Stomach (tissue), 9 donors: ENCODE data around the gene AFAP1L1. TPM values are rescaled to one million over a fixed set of nuclear protein-coding genes. Genes with fewer than 3 reads are reported as not detected.

ENCODE experiments used
- DNase-seq, 2 donors: peaks; one replicate each; pipeline versions ENCODE4 v3.0.0 to v3.0.0-alpha.2; 2013 to 2019
- H3K27ac ChIP-seq, 5 donors: fragments of 200-600 bp in 4 of 5; sonication (generic) in 4 of 5; one replicate each; pipeline ENCODE4 v1.5.1; 2013 to 2019; ENCODE audit warnings: mild to moderate bottlenecking in 1 of 5, moderate library complexity in 1 of 5
- H3K27me3 ChIP-seq, 3 donors: fragments of 200-600 bp; sonication (generic); one replicate each; pipeline ENCODE4 v1.5.1; 2017 to 2019; ENCODE audit warnings: mixed run types in 1 of 3
- H3K36me3 ChIP-seq, 4 donors: fragments of 200-600 bp; sonication (generic); 1 replicate in 3 of 4; 2 replicates in 1 of 4; pipeline ENCODE4 v1.5.1; 2016 to 2019
- H3K4me1 ChIP-seq, 4 donors: fragments of 200-600 bp; sonication (generic); one replicate each; pipeline ENCODE4 v1.5.1; 2016 to 2019
- H3K4me3 ChIP-seq, 4 donors: fragments of 200-600 bp; sonication (generic) in 3 of 4; one replicate each; pipeline ENCODE4 v1.5.1; 2016 to 2019; ENCODE audit warnings: mild to moderate bottlenecking in 1 of 4
- H3K9me3 ChIP-seq, 4 donors: fragments of 200-600 bp; sonication (generic); one replicate each; pipeline ENCODE4 v1.5.1; 2016 to 2019
- CTCF ChIP-seq, 7 experiments: fragments of 450-650 bp in 4 of 7; fragments of 200-600 bp in 3 of 7; sonication (generic) in 3 of 7; IDR thresholded peaks; one replicate each; pipeline ENCODE4 v1.5.1; 2016 to 2019; ENCODE audit warnings: antibody characterized with exemption in 7 of 7, control low read depth in 2 of 7, mild to moderate bottlenecking in 1 of 7
- EP300 ChIP-seq: sonication (generic); formaldehyde crosslinking; IDR thresholded peaks from one replicate; pipeline ENCODE4 v1.6.1; 2017; ENCODE audit warnings: antibody characterized with exemption
- POLR2A ChIP-seq, 4 donors: fragments of 450-650 bp; IDR thresholded peaks; one replicate each; pipeline ENCODE4 v1.6.1; 2016; ENCODE audit warnings: antibody characterized with exemption in 4 of 4, control low read depth in 2 of 4, mild to moderate bottlenecking in 1 of 4, moderate library complexity in 1 of 4
- POLR2AphosphoS5 ChIP-seq, 3 donors: sonication (generic); formaldehyde crosslinking; IDR thresholded peaks; one replicate each; pipeline ENCODE4 v1.6.1; 2016; ENCODE audit warnings: antibody characterized with exemption in 3 of 3
- WGBS, 5 donors: extraction: QIAGEN DNeasy Blood & Tissue Kit in 3 of 5; methylation state at CpG; one replicate each; pipeline versions ENCODE4 v1.1.5 to v1.1.7; 2013 to 2018; 5-methylcytosine and 5-hydroxymethylcytosine counted together
- intact Hi-C: fragments of 100-400 bp; cut with DNase I; formaldehyde crosslinking; loops from one replicate; pipeline ENCODE4 v1.15.1; 2023; ENCODE audit warnings: low total_unique reads
- polyA plus RNA-seq, 3 donors: library from polyadenylated mRNA; stranded (reverse); fragments of 200-250 nt; gene quantifications; one replicate each; pipeline ENCODE4 v1.2.3, GENCODE V29; 2013
- total RNA-seq, 5 donors: library from RNA; depleted of rRNA; stranded (reverse); fragments of >200 nt; gene quantifications; one replicate each; pipeline versions ENCODE4 v1.1.0 to v1.2.3, GENCODE V29; 2014 to 2016
- donor health status: healthy with polysubstance abuse.
- donor health status: Bipolar disorder and iron deficiency.
- donor health status: healthy.

The AFAP1L1 gene
- total and polyA plus RNA-seq, 8 donors, result 0.29 to 66.5 (median 3.3) TPM

GRCh38 chr5:149337736-149338135, 66.1 kb downstream of the AFAP1L1 start:
- WGBS, 5 donors, result 85 to 92% (median 90%) methylated on average over 4 of the region's 4 CpGs
- H3K9me3 ChIP-seq, result no peaks in the 10 kb centered on the region
- H3K27ac ChIP-seq, result no peak overlapping the region
- no peak overlapping the region for H3K4me3 ChIP-seq
- peaks cover 0 to 24% (median 15%) of the 10 kb centered on the region in 4 donors for H3K36me3 ChIP-seq
- H3K4me1 ChIP-seq, result no peaks in the 10 kb centered on the region
- TF ChIP-seq EP300, result no peak
- no peak for TF ChIP-seq POLR2A (IDR thresholded peaks at IDR 0.05)
- no peak for TF ChIP-seq CTCF (IDR thresholded peaks at IDR 0.05)
- peak in 1 of 2 donors; percentile 34 for DNase-seq
- intact Hi-C loops, result no loop called here
- H3K27me3 ChIP-seq, result no peaks in the 10 kb centered on the region

- Histone ChIP-seq H3K36me3 (peaks cover 0 to 24% (median 12%) of the 10 kb centered on the region in 4 donors), H3K27me3 (no peaks in the 10 kb centered on the region), H3K27ac (no peak overlapping the region), H3K9me3 (no peaks in the 10 kb centered on the region), H3K4me3 (no peak overlapping the region), H3K4me1 (no peaks in the 10 kb centered on the region)
- TF ChIP-seq CTCF (IDR thresholded peaks at IDR 0.05) (no peak), POLR2AphosphoS5 (IDR thresholded peaks at IDR 0.05) (no peak), POLR2A (IDR thresholded peaks at IDR 0.05) (no peak)
- WGBS, 5 donors, result 54 to 94% (median 72%) methylated on average over 1 of the region's 1 CpG
- no peak for DNase-seq
- intact Hi-C loops, result no loop called here
Observed at GRCh38 chr5:149338364-149338763, 66.7 kb downstream of the AFAP1L1 start.

- H3K4me3 ChIP-seq, result no peak overlapping the region
- H3K4me1 ChIP-seq, result peaks cover 11 to 13% (median 12%) of the 10 kb centered on the region in 4 donors
- H3K9me3 ChIP-seq, result no peaks in the 10 kb centered on the region
- peaks cover 0 to 16% (median 5%) of the 10 kb centered on the region in 4 donors for H3K36me3 ChIP-seq
- TF ChIP-seq POLR2A (IDR thresholded peaks at IDR 0.05), result no peak
- TF ChIP-seq CTCF (IDR thresholded peaks at IDR 0.05), result no peak
- TF ChIP-seq EP300, result no peak
- no peak for TF ChIP-seq POLR2AphosphoS5 (IDR thresholded peaks at IDR 0.05)
- H3K27ac ChIP-seq, result no peak overlapping the region
- DNase-seq, result no peak
- intact Hi-C loops, result no loop called here
- 61 to 74% (median 70%) methylated on average over 1 of the region's 1 CpG for WGBS, 5 donors
- H3K27me3 ChIP-seq, result no peaks in the 10 kb centered on the region
Observed at GRCh38 chr5:149340920-149341319, 69.3 kb downstream of the AFAP1L1 start.

GRCh38 chr5:149341876-149342275, 70.2 kb downstream of the AFAP1L1 start:
- H3K36me3 ChIP-seq, result peaks cover 0 to 12% (median 3%) of the 10 kb centered on the region in 4 donors
- peaks cover 16 to 20% (median 18%) of the 10 kb centered on the region in 4 donors for H3K4me1 ChIP-seq
- H3K4me3 ChIP-seq, result no peak overlapping the region
- DNase-seq, result peak in 1 of 2 donors; percentile 30
- intact Hi-C loops, result no loop called here
- H3K27me3 ChIP-seq, result no peaks in the 10 kb centered on the region
- TF ChIP-seq CTCF (IDR thresholded peaks at IDR 0.05), result no peak
- no peak for TF ChIP-seq EP300
- TF ChIP-seq POLR2AphosphoS5 (IDR thresholded peaks at IDR 0.05), result no peak
- TF ChIP-seq POLR2A (IDR thresholded peaks at IDR 0.05), result no peak
- H3K9me3 ChIP-seq, result no peaks in the 10 kb centered on the region
- no peak overlapping the region for H3K27ac ChIP-seq
